Anterior cingulate cortex (tissue), 58 donors: ENCODE data around the gene SELENOS.
A peak's percentile ranks its signal among the peaks of the same experiment; 100 is the strongest.

Experiments
- DNase-seq, 58 donors: peaks; one replicate each; lab custom pipeline; 2025; lab: John Stamatoyannopoulos, UW

Gene SELENOS

DNA sequence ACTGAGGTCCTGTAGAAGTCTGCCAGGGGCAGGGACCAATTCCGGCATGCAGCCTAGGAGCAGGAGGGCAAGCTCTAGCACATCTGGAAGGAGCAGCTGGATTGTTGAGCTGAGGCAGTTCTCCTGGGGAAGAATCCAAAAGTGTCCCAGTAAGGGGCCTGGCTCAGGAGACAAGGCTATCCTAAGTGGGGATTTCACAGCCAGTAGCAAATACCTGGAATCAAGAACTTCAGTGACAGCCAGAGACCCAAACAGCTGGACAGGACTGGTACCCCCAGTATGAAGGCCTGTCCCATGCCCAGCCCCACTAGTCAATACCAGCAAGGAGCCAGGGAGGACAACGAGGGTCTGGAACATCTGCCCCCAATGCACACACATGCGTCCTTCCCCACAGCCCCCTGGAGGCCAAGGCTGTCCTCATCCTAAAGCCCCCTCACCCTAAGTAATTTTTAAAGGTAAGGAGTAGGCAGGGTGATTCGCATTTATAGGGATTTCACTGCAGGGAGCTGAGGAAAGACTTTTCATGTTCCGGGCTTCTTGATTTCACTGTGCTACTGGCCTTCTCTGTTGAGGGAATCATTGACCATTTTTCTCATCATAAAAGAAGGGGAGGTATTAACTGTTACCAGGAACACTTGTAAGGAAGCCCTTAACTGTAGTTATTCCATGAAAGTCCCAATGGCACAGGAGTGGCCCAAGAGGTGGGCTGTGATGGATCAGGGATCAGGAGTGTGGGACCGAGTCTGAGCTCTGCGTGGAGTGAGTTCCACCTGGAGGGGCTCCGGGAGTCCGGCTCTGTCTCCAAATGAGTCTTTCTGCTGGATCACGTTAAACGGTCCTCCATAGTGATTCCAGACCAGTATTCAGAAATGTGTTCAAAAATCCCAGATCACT, 22.9 kb downstream of the SELENOS start:
- no peak for DNase-seq

GRCh38 chr15:101252836-101253235, 24.4 kb downstream of the SELENOS start:
- no peak for DNase-seq

DNA sequence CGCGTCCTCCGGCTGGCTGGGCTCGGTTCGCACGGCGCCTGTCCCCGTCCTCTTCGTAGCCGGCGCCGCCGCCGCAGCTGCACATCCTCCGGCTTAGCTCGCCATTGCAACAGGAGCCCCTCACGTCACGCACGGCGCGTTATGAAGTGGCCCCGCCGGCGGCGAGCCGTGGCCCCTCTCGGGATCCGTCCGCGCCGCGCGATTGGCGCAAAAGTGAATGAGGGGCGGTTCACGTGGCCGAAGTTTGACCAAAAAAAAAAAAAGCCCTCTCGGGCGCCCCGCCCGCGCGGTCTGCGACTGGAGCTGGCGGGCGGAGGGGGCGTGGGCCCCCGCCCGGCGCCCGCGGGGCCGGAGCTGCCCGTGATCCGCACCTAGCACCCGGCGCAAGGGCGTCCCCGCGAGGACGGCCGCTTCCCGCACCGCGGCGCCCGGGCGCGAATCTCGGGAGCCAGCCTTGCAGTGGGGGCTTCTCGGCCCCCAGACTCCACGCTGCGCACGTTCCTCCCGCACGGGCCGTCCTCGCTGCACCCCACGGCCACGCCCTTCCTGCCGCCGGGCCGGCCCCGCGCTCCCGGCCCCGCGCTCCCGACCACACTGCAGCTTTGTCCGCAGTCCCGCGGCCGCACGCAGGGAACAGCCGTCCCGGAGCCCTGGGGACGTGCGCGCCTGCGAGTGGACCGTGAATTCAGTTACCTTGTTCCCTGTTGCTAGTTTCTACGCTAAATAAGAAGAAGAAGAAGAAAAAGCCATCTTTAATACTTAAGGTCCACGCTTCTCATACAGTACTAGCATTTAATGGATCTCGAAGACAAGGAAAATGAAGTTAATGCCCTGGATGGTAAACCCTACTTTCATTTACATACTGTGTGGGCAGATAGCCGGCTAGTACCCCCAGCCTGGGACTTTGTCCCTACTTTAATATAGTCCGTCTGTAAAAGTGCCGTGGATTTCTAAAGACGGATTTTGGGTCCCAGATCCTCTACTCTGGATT, 25.2 kb downstream of the SELENOS start, which contains the start of gene CHSY1:
CHSY1 (minus strand) TSS at position 219 of the 991 bp plus-strand sequence. CDS start 592 bp downstream, outside the sequence.
- peak; percentile 48 to 94 (median 86) for DNase-seq

- peak in 9 of 58 donors; percentile 23 to 73 (median 66) for DNase-seq
Measured at GRCh38 chr15:101250873-101251829, 26.1 kb downstream of the SELENOS start.

DNA sequence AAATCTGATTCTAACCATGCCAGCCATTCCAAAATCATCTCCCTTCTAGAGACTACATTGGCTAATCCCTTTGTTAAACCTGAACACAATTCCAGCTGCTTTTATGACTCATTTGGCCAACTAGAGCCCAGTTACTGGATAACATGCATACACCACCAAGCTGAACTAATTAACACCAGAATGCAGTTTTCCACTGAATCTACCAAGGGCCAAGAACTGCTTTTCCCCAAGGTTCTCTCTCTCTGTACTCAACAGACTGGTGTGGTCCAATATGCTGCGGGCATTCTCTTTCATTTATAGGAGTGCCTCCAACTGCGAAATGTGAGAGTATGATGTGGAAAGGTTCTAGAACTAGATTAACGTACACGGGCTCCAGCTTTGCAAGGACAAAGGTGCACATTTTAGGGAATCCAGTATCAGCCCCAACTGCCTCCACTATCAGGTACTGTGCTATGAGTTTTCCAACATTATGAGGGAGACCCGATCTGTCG, 26.9 kb downstream of the SELENOS start:
- DNase-seq, result no peak

DNA sequence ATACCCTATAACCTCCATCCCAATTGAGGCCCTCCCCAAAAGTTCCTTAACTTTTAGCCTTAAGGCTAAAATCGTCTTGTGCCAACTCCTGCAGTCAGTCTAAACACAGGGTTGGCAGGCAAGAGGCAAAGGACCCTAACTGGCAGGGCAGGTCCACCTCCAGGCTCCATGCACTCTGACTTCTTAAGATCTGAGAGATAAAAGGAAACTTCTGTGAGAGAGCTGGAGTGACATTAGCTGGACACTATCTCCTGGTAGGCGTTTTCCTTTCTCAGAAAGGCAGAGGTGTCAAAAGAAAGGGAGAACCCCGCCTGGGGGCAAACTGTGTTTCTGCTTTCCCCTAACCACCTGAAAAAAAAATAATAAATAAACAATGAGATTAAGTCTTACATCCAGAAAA, 29.0 kb downstream of the SELENOS start:
- no peak for DNase-seq

DNA sequence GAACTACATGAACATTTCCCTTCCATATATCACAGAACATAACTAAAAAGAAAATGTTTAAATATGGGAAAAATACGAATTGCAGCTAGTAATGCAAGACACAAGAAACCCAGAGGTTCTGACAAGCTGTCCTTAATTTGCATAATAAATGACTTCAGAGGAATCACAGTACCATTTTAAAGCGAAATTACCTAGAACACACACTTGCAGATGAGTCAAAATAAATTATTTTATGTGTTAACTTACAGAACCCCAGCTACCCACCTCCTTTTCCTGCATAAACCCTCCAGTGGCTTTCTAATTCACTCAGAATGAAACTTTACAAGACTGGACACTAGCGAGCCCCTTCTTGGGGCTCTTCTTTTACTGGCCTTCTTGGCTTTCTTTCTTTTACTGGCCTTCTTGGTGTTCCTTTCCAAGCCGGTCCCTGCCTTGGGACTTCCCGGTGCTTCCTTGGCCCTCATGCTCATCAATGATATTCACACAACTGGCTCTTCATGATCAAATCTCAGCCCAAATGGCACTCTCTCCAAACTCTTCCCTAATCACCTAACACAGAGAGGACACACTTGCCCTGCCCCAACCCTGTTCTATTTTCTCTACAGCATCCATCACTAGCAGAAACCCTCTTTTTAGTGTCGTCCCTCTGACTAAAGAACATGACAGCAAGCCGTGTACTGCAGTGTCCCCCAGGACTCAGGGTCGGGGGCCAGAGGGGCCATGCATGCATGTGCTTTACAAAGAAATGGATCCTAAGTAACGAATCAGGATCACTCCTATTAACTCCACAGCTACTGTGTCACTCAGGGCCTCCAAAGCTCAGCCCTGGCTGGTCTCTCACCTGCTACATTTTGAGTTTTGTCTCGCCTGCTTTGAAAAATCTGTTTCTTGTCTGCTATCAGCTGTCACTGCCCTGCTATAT, 30.2 kb downstream of the SELENOS start:
- no peak for DNase-seq

DNA sequence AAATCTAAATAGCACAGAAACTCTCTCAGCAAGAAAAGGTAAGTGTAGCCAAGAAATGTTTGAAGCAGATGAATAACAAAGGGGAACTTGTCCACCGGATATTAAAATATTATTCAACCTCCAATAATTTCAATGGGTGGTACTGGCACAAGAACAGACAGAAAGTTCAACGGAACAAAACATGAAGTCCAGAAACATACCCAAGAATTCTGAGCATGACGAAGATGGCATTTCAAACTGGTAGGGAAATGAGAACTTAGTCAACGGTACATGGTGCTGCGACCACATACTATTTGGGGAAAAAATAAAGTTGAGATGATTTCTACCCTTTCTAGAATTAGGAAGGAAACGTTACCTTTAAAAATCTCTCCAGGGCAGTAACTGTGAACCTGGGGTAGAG, 30.9 kb downstream of the SELENOS start:
- DNase-seq, result no peak

GRCh38 chr15:101244889-101245668, 32.2 kb downstream of the SELENOS start:
- no peak for DNase-seq

GRCh38 chr15:101244036-101244781, 33.1 kb downstream of the SELENOS start:
- DNase-seq, result no peak

GRCh38 chr15:101243420-101243819, 33.9 kb downstream of the SELENOS start:
- DNase-seq, result no peak

GRCh38 chr15:101242999-101243336, 34.3 kb downstream of the SELENOS start:
- no peak for DNase-seq

DNA sequence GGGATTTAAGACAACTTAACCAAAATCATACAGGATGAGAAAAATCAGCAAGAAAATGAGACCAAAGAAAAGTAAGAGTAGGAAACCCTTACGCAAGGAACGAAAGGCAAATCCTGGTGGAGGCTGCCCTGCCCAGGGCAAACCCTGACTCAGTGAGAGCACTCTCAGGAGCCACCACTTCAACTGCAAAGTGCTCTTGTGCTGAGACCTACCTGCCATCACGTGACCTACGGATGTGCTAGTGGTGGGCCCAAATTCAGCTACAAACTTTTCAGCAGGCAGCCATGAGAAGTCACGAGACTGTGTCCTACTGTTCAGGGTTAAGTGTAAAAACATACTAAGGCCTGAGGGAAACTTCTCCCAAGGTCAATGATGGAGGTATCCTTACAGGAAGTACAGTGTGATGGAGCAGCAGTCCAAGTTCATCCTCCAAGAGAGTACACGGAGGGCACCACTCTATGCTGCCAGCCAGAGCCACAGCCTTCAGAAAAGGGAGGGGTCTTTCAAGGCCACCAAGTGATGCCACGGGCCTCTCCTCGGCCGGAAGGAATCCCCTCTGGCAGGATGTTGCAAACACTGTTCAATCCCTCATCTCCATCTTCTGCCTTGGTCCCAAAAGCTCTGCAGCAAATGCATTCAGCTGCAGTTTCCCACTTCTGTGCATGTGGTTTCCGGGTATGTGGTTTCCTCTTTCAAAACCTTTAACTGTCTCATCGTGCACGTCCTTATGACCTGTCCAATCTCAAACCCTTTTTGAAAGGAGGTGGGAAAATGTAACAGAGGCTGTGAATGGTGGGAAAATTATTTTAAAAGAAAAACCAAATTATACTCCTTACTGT, 34.9 kb downstream of the SELENOS start:
- DNase-seq, result peak in 2 of 58 donors; percentile 7 to 14

DNA sequence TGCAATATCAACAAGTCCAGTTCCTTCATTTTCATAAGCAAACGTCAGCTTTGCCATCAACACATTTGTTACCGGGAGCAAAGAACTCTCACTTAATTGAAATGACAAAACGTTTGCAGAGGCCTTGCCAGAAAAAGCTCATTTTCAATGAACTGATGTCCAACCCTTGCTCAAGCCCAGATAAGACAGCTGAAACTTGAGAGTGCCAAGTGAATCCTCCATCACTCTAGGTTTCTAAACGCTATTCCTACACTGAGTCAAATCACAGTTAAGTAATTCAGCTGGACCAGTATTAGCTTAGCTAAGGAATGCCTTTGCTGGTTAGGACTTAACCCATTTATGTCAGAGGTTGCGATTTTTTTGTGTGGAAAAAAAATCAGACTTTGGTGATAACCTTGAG, 36.9 kb downstream of the SELENOS start:
- no peak for DNase-seq

- no peak for DNase-seq
Measured at GRCh38 chr15:101239724-101240136, 37.6 kb downstream of the SELENOS start.

GRCh38 chr15:101237251-101237650, 40.0 kb downstream of the SELENOS start:
- DNase-seq, result no peak
